ENCODE results near the gene LIPT1.
"Not testable (repeated sequence)": the region's sequence is repeated elsewhere in the genome, so short reads cannot be mapped to it uniquely, and the experiment has no call there.

The LIPT1 gene

DNA sequence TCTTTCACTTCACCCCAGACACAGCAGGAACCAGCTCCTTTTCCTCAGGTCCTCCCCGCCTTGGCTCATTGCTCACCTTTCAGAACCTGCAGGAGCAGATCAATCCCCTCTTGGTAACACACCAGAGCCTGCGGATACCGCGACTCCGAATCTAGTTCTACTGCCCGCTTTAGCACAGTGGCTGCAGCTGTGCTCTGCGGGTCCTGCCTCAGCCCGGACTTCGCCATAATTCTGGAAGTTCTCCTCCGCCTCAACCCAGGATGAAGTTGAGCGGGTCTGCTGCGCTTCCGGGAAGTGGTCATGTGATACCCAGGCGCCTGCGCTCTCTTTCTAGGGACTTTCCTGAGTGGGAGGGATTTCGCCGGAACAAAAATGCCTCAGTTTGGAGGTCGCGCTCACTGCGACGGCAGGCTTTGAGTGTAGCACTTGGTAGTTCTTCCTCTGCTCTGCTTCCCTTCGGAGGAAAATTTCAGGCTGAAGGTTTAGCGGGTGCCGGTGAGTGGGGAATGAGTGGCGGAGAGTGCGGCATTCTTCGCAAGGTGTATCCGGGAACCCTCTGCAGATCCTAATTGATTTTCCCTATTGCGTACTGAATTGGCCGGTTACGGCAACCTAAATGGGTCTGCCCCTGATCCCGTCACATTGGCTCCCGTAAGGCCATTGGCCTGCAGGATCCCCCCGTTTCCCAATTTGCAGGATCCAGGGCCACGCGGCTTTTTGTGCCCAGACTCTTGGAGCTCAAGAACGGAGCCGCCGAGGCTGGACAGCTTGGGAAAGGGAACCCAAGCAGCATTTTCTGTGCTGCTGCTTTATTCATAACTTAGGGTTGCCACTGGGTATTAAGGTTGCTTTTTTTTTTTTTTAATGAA is 26.2 kb downstream of the LIPT1 start, which contains the start of the genes MITD1 and MRPL30:
MITD1 (minus strand) TSS at position 304 of the 869 bp plus-strand sequence; CDS start at position 227, 77 bp downstream.
MRPL30 (plus strand) TSS at position 430 of the 869 bp plus-strand sequence. CDS start 5,020 bp downstream, outside the sequence.
- peak; percentile 80 for DNase-seq

DNA sequence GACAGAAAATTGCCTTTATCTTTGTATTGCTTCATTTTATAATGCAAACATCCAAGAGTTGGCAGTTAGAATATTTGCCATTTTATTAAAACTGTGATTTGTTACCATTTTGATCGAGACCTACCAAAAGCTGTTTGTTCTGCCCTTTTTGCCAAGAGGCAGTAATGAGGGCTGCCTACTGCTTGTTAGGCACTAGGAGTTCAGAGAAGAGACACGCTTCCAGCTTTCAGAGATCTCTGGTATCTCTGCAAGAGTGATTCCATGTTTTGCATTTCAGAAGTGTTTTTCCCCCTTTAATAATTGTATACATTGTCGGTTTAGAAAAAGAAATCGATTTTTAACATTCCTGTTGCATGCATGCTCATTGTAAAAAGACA is 26.8 kb downstream of the LIPT1 start:
- no peak for DNase-seq

DNA sequence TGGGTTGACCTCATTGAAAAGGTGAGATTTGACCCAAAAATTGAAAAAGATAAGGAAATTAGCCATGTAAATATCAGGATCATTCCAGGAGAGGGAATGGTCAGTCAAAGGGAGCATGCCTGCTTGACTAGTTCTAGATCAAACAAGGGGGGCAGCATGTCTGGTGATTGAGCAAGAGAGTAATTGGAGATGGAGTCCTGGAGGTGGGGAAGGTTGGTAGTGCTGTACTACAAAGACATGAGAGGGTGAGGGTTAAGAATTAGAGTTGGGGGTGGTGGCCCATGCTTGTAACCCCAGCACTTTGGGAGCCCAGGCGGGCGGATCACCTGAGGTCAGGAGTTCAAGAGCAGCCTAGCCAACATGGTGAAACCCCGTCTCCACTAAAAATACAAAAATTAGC is 28.3 kb downstream of the LIPT1 start:
- DNase-seq = no peak

DNA sequence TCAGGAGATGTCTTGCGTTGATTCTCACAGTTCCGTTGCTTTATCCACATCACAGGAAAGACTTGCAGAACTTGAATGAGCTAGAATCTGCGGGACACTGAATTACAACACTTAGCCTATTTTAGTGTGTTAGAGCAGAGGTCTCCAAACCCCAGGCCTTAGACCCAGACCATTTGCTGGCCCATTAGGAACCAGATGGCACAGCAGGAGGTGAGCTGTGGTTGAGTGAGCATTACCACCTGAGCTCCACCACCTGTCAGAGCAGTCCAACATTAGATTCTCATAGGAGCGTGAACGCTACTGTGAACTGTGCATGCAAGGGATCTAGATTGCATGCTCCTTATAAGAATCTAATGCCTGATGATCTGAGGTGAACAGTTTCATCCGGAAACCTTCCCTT is 30.0 kb downstream of the LIPT1 start:
- DNase-seq = no peak

DNA sequence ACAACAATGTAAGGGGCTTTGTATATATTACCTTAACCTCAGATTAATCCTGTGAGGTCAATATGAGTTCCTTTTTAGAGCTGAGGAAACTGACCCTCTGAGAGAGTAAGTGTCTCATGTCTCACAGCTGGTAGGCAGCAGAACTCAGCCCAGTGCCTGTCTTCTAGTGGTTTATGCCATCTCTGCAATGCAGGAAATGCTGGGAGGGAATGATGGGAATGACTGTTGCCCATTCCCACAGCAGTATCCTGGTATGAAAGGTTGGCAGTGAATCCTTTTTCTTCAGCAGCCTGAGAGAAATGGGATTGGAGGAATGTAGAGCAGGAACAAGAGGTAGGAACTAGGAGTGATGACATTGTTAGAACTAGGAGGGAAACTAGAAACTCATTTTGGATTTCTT is 32.2 kb downstream of the LIPT1 start:
- no peak for DNase-seq

DNA sequence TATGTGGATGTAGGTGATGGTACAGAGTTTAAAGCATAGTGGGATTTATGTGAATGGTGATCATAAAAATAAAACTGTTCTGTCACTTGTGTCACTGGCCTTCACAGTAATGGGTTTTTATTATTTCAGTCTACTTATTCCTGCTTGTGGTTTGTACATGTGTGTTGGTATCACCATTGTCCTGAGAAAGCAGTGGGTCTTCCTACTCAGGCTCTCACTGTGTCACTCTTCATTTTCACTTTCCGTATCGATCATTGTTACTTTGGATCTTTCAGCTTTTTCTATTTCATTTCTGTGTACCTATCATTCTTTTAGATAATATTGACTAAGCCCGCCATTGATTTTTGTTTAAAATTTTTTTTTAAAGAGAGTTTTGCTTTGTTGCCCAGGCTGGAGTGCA is 33.6 kb downstream of the LIPT1 start:
- no peak for DNase-seq

GRCh38 chr2:99190548-99190947 is 35.8 kb downstream of the LIPT1 start:
- DNase-seq = no peak

GRCh38 chr2:99192364-99192763 is 37.6 kb downstream of the LIPT1 start:
- DNase-seq = not testable (repeated sequence)

DNA sequence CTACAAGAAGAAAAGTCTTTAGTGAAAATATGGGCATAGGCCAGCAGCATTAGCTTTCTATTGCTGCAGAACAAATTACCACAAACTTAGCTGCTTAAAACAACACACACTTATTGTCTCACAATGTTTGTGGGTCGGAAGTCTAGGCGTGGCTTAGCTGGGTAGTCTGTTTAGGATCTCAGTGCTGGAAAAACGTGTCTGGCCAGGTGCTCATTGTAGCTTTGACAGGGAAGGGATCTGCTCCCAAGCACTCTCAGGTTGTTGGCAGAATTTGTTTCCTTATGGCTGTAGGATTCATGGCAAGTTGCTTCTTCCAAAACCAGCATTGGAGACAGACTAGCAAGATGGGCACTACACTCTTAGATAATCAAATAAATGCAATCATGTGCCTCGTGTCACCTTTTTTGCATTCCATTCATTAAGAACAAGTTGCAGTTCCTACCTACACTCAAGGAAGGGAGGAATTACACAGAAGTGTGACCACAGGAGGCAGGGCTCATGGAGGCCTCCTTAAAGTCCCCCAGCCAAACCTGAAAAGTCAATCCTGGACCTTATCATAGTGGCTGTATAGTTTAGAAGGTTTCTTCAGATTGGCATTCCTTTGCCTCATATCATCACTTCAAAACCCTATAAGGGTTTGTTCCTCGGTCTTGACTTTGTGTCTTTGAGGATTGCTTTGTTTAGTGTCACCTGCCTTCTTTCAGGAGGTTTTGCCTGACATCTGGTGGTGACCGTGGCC is 43.5 kb downstream of the LIPT1 start:
- no peak for DNase-seq

DNA sequence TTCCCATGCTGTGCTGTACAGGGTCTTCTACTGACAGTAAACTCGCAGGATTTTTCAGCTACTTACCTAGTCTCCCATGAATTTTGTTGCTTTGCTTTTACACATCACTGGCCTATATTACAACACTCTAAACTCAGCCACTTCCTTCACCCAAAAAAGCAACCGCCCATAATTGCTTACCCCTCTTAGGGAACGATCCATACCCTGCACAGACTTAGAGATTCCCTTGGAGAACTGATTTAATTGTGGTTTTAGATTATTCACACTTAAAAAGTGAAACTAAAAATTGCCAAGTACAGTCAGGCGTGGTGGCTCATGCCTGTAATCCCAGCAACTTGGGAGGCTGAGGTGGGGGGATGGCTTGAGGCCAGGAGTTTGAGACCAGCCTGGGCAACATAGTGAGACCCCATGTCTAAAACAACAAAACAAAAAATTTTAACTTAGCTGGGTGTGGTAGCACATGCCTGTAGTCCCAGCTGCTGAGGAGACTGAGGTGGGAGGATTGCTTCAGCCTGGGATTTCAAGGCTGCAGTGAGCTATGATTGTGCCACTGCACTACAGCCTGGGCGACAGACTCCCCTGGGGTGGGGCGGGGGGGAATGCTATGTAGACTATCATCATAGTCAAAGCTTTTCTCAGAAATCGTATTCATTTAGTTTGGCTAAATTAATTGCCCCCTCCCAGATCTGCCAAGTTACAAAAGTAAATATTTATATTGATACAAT is 45.5 kb downstream of the LIPT1 start:
- DNase-seq = no peak

- DNase-seq = no peak
Measured at GRCh38 chr2:99201959-99202678, 47.4 kb downstream of the LIPT1 start.

GRCh38 chr2:99205491-99205890 is 50.7 kb downstream of the LIPT1 start:
- DNase-seq = no peak

Data from activated T-cell treated with anti-CD3 and anti-CD28 coated beads for 4 hours (primary cell).